Hematopoietic multipotent progenitor cell (in vitro differentiated cells): Measurements from ENCODE around the gene NEGR1. TPM values are rescaled to one million over a fixed set of nuclear protein-coding genes. Genes with fewer than 3 reads are reported as not detected.
"Not testable (repeated sequence)": the region's sequence is repeated elsewhere in the genome, so short reads cannot be mapped to it uniquely, and the experiment has no call there.

Source experiments
- DNase-seq, 3 donors: peaks; one replicate each; pipeline ENCODE4 v3.0.0-alpha.2; 2011 to 2015; ENCODE audit warnings: low read depth in 2 of 3, low spot score in 2 of 3
- total RNA-seq: library from RNA; depleted of rRNA; stranded (reverse); fragments of >200 nt; gene quantifications from one replicate; pipeline ENCODE4 v1.2.3, GENCODE V29; 2012

Gene NEGR1
- total RNA-seq, 1 donor, result 3.8 TPM

DNA sequence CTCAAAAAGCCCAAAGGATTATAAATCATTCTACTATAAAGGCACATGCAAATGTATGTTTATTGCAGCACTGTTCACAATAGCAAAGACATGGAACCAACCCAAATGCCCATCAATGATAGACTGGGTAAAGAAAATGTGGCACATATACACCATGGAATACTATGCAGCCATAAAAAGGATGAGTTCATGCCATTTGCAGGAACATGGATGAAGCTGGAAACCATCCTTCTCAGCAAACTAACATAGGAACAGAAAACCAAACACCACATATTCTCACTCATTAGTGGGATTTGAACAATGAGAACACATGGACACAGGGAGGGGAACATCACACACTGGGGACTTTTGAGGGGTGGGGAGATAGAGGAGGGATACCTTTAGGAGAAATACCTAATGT, 46.4 kb downstream of the NEGR1 start:
- DNase-seq, result not testable (repeated sequence)

DNA sequence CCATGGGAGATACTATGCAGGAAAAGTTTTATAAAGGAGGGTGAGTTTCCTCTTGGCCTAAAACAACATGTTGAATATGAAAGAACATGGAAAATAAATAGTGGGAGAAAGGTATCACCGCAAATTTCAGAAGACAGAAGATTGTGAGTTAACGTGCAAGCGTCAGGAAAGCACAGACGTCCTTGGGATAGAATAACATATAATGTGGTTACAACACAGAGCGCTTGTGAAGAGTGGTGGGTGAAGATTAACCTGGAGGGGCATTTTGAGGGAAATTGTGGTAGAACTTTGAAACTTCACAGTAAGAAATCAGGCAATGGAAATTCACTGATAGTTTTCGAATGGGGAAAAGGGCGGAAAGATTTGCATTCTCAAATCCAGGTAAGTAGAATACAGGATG, 47.3 kb downstream of the NEGR1 start:
- no peak for DNase-seq

DNA sequence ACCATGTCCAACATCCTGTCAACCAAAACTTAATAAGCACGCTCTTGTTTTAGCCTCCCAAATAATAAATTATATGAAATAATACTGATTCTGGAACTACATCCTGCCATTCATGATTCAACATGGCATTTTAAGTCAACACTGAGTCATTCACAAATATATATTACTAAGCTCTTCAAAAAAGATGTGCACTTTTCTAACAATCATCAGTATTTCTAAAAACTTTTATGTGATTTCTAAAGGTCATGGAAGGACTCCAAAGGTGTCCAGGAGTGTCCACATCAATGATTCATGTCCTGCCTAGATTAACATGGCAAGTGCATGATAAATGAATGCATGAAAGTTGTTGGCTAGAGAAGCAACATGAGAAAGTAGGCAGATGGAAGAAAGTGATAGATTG, 51.6 kb downstream of the NEGR1 start:
- DNase-seq, result no peak

DNA sequence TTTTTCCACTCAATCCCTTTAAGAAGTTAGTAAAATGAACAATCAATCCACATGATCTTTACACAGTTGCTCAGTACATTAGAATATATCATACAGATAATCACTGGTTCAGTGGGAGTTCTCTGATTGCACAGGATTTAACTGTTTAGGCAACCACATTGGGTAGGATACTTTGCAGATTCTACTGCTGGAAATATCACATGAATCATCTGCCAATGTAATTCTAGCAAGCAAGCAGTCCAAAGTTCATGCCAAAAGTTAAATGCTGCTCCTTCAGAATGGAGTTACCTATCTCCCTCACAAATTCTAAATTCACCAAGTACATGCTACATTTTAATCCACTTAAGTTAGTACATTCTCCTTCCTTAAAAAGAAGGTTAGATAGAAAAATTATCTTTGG, 52.4 kb downstream of the NEGR1 start:
- no peak for DNase-seq

DNA sequence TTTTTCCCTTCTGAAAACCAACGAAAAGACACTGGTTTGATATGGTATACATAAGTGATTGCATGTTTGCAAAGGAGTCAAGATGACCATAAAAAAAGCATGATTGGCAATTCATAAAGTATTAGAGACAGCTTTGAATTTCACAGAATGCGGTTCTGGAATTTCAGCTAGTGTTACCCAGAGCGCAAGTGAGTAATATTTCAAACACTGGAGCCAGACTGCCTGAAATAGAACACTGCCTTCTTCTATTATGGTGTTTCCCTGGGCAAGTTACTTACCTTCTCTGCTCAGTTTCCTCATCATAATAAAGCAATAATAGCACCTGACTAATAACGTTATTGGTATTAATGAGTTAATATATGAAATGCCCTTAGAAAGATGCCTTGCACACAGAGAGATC, 54.7 kb downstream of the NEGR1 start:
- no peak for DNase-seq

DNA sequence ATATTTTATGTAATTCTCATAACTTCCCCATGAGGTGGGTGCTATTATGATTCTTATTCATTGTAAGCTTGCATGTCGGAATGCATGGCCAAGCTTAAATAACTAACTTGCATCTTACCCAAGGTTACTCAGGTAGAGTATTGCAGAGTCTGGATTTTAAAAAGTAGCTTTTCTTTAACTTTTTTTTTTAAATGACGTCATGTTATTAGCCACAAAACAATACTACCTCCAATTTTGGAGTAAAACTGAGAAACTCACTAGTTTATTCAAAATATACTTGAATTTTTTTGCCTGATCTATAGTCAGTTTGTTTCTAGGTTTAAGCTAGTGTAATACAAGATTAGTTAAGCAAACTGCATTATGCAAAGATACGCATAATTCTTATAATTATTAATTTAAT, 57.8 kb downstream of the NEGR1 start:
- DNase-seq, result no peak

DNA sequence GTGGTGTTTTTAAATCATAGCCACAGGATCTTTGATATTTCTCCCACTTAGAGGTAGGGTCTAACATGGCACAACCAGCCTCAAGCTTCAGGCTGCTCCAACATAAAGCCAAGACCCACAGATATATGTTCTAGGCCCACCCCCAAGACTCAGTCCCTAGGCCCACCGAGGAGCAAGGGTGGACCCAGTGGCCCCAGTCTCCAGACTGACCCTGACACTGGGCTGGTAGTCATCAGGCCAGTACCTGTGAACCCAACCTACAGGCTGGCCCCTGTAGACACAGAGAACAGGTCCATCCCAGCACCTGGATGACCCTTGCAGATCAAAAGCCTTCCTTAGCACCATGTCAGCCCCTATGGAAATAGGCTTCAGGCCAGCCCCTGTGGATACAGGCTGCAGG, 60.5 kb downstream of the NEGR1 start:
- no peak for DNase-seq

DNA sequence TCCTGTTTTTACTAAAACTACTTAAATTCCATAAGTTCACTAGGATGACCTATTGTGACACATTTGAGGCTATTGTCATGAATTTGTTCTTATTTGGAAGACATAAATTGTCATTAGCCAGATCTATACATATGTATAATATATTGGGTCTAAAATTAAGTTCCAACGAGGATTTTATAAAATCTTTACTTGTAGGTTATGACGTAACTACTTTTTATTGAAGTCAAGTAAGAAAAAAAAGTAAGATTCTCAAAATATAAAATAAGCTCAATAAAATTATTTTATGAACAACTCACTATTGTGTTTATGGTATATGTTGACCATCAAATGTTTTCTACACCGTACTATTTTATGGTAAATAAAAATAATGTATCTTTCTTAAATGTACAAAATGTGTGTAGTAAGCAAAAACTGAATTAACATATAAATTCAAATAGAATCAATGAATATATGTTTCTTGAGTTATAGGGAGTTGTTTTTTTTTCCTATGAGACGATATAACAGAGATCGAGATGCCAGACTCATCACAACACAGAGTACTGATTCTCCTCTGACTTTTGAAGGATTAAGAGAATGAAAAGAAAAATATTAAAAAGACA, 64.1 kb downstream of the NEGR1 start:
- no peak for DNase-seq

DNA sequence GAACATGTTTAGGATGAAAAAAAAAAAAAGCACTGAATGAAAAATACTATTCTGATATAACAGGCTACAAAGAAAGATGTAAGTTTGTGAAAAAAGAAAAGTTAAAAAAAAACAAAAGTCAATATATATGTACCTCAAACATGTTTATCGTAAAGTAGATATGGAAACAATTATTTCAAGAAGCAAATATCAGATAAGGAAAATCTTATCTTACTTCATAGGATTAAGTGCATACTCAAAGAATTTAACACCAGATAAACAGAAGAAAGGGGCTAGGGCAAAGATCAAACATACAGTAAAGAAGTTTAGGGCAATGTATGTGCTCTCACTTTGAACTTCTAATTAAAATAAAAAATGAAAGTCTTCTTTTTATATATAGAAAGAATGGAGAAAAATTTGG, 75.3 kb downstream of the NEGR1 start:
- no peak for DNase-seq

DNA sequence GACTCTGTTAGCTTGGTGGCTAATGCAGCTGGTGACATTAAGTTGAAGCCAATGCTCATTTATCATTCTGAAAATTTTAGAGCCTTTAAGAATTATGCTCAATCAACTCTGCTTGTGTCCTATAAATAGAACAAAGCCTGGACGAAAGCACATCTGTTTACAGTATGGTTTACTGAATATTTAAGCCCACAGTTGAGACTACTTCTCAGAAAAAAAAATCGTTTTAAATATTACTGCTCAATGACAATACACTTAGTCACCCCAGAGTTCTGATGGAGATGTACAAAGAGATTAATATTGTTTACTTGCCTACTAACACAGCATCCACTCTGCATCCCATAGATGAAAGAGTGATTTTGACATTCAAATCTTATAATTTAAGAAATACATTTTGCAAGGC, 79.6 kb downstream of the NEGR1 start:
- no peak for DNase-seq

DNA sequence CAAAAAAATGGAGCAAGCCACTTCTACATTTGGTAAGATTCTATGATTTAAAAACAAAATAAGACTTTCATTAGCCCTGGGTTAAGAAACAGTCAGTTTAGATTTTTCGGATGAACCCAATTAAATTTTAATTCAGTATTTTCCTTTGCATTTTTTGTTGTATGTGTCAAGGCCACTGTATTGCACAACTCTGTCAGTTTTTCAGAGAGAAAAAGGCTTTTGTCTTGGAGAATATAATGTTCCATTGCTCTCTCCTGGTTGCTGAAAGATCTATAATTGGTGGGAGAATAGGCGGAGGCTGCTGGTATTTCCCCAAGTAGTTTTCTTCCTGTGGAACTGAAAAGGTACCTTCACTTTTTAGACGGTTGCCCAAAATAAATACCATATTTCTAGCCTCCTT, 84.6 kb downstream of the NEGR1 start:
- no peak for DNase-seq

DNA sequence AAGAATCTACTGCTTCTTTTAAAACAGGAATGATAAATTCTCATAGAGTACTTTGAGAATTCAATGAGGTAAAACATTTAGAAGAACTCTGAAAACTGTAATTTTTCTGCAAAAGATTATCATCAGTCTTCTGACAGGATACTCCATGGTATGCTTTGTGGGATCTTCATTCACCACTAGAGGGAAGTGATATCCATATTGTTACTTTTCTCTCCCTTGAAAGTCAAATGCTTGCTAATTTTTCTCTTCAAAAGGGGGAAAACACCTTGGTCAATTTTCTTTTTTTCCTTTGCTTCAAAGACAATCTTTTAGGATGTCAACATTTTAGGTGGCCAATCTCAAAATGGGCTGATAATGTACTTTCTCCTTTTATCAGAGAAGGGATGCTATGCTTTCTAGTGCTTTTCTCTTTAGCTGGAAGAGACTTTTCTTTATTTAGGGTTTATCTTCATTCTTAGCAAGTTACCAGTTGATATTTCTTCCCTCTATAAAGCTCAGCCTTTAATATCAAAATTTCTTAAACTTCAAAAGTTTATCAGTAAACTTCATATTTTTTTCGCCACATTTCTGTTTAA, 95.5 kb downstream of the NEGR1 start:
- peak in 2 of 3 donors; percentile 13 to 51 for DNase-seq

DNA sequence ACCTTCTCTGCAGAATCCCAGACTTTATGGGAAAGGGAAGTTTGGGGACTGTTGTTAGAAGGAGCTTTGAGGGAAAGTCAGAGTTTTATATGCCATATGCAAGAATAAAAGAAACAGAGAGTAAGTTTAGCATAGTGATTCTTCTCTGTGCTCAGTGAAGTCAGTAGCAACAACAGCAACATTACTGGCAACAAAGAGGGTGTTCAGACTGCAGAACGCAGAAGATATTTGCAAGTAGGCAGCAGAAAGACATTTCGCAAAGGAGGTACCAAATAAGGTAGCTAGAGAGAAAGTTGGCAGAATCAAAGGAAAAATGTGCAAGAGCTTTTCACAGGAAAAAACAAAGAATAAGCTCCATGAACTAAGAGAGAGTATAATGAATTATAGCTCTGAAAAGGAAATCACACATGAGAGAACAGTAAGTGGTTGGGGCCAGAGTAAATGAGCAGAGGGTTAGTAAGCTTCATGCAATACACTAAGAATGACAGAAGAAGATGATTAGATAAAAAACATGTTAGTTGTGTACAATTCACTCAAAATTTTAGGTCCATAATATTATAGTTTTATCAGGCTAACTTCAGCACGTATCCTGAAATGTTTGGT, 98.1 kb downstream of the NEGR1 start:
- no peak for DNase-seq

DNA sequence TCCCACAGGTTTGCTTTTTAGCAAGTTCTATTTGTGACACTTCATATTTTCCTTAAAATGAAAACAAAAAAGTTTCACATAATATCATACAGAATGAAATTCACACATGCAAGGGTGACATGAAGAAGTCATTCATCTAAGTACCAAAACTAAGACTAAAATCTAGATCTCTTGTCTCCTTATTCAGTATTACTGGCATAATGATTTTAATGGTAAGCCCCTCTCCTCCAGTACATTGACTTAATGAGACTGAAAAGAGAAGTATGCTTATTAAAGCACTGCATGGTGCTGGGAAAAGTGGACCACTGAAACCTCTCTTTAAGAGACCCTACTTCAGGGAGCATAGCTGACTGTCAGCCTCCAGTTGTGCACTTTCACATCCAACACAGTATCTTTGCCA, 99.5 kb downstream of the NEGR1 start:
- DNase-seq, result no peak

DNA sequence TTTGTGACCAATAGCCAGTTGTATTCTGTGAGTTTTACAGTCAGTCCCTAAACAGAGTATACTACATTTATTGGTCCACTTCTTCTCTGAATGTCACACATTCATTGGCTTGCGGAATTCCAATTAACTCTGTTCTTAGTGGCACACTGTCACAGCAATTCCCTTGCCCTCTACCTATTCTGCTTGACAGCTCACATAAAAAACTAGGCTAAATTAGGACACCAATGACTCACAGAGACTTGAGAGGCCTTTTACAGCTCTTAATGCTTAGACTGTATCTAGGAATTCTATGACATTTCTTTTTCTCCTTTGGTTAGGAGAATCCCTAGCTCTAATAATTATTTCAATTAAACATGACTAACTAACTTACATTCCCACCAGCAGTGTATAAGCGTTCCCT, 104.1 kb downstream of the NEGR1 start:
- DNase-seq, result no peak

DNA sequence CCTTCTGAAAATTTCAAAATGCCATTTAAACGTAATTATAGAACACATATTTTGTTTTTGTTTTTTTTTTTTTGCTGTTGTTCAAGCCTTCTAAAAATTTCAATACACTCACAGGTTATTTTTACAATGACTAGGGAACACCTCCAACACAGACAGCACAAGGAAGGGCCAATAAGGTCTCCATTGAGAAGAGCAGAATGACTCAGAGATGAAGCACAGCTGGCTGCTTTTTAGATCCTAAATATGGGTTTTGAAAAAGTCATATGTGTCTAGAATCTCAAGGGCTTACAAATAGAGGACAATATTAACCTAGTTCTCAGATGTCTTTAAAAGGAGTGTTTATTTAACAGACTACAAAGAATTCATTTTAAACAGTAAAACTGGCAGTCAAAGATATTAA, 104.6 kb downstream of the NEGR1 start:
- DNase-seq, result no peak

DNA sequence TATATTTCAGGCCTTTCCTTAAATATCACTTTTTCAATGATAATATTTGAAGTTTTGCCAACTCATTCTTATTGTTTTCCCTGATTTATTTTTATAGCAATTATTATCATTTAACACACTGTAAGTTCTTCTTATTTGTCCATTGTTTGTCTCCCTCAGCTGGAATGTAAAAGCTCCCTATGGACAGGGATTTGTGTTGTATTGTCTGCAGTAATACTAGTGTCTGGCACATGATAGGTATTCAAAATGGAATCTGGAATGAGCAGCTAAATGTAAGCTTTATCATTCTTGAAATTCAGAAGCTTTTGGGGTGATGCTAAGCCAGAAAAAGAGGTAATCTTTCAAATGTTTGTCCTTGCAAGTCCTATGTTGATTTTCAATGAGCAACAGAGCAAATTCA, 112.1 kb downstream of the NEGR1 start:
- DNase-seq, result no peak

DNA sequence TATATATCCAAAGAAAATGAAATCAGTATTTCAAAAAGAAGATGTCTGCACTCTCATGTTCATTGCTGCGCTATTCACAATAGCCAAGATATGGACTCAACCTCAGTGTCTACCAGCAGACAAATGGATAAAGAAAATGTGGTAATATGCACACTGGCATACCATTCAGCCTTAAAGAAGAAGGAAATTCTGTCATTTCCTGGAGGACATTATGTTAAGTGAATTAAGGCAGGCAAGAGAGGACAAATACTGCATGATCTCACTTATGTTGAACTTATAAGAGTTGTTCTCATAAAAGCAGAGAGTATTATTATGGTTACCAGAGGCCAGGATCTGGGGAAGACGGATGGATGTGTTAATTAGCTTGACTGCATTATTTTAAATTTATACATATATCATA, 115.9 kb downstream of the NEGR1 start:
- DNase-seq, result no peak

DNA sequence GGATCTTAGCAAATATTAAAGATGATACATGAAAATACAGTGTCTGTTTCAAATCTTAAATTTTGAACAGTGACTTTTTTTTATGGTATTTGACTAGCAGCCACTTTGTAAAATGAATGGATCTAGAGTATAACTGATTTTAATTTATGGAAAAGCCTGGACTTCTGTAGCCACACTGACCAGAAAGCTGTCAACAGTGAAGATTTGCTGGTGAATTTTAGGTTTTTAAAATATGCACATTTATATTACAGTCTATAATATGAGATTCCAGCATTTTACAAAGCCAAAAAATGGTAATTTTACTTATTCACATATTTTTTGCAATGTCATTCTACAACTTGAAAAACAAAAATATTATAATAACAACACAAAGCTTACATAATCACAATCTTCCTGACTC, 131.8 kb downstream of the NEGR1 start:
- DNase-seq, result no peak

DNA sequence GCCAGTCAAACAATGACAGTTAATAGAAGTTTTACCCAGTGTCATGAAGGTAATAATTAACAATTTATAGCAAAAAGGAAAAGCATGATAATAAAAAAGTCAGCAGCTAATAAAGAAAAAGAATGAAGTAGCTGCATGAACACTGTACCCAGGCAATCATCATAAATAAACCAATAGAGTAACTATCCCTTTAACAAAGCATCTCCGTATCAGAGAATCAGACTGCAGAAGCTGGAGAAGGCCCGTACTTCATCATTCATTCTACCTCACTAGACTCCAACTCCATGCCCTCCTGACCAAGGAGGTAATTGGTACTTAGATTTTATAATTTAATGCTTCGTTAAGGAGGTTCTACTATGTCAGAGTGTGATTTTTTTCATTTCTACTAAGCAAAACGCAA, 140.5 kb downstream of the NEGR1 start:
- DNase-seq, result no peak

DNA sequence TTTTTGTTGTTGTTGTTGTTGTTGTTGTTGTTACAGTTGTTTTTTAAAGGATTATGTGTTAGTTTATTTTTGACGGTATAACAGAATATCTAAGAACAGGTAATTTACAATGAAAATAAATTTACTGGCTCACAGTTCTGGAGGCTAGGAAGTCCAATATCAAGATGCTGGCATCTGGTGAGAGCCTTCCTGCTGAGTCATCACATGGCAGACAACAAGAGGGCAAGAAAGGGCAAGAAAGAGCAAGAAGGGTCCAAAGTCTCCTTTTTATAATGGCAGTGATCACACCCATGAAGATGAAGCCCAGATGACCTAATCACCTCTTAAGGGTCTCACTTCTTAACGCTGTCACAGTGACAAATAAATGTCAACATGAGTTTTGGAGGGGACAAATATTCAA, 142.1 kb downstream of the NEGR1 start:
- DNase-seq, result peak in 1 of 3 donors; percentile 29

DNA sequence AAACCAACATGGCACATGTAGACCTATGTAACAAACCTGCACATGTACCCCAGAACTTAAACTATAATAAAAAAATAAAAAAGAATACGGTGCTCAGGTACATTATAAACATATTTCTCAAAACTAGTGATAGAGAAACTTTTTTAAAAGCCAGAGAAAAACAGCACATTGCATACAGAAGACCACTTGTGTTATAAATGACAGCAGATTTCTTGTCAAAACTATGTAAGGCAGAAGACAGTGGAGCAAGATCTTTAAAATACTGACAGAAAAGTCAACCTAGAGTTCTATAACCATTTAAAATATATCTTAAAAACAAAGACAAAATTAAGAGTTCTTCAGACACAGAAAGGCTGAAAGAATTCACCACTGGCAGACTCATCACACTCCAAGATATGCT, 144.7 kb downstream of the NEGR1 start:
- peak in 1 of 3 donors; percentile 37 for DNase-seq

DNA sequence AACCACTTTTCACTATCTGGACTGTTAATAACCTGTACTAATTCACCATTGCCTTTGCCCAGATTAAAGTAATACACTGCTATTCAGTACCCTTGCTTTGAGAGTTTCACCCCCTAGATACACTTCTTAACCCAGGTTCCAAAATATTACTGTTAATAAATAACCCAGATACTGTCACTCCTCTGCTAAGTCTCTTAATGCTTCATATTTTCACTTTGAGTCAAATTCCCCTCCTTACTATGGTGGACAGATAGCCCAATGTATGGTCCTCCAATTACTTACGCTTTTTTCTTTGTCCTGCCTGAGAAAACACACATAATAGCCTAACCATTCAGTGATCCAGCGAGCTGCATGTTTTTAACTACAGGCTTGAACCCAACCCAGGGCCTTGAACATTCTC, 152.5 kb downstream of the NEGR1 start:
- no peak for DNase-seq
